OCI-LY7 (cell line): ENCODE results near the gene IGSF21.

Experiments used
- CTCF ChIP-seq: fragments of 200-600 bp; sonication (generic); conservative IDR thresholded peaks from 2 replicates; pipeline ENCODE4 v1.5.1; 2014; ENCODE audit warnings: mild to moderate bottlenecking, antibody characterized with exemption, low read length, moderate library complexity, mixed read lengths
- EZH2phosphoT487 ChIP-seq: fragments of 200-600 bp; sonication (generic); IDR thresholded peaks from 2 replicates; pipeline ENCODE4 v1.6.1; 2018; ENCODE audit warnings: low read depth, borderline replicate concordance, mild to moderate bottlenecking, mixed run types, antibody characterized with exemption, low read length, moderate library complexity, mixed read lengths

GRCh38 chr1:18261891-18262290 lies 154.3 kb downstream of the IGSF21 start:
- no peak for TF ChIP-seq CTCF
- TF ChIP-seq EZH2phosphoT487, result no peak
